T-cell (primary cell): ENCODE measurements around the gene EDEM1. TPM values are rescaled to one million over a fixed set of nuclear protein-coding genes. Genes with fewer than 3 reads are reported as not detected.

Experiments
- ATAC-seq, 4 experiments: fragments of 200-7000 bp in 3 of 4; fragments of 150-1000 bp in 1 of 4; cut with Tn5 transposase; replicated peaks in 1 of 4; 1 replicate in 3 of 4; 2 replicates in 1 of 4; pipeline ENCODE4 v1.10.0; 2021; ENCODE audit warnings: moderate library complexity in 3 of 4, mild to moderate bottlenecking in 2 of 4, moderate number of reproducible peaks in 1 of 4
- CTCF ChIA-PET, 2 donors: fragments of 300-600 bp; sonication (Branson Sonifier 250); formaldehyde crosslinking; loops; one replicate each; lab custom pipeline; 2022; ENCODE audit warnings: antibody characterized with exemption in 2 of 2; lab: Charles Lee
- POLR2A ChIA-PET, 2 donors: fragments of 300-600 bp; sonication (Branson Sonifier 250); formaldehyde crosslinking; loops; one replicate each; lab custom pipeline; 2022; ENCODE audit warnings: antibody characterized with exemption in 2 of 2; lab: Charles Lee
- DNase-seq, 35 experiments: peaks; one replicate each; pipeline versions ENCODE4 v3.0.0 to v3.0.0-alpha.2; 2013 to 2023
- H3K27ac ChIP-seq: one replicate; pipeline ENCODE4 v1.5.1; 2013; ENCODE audit warnings: low read length
- H3K27me3 ChIP-seq, 2 experiments: replicated peaks in 1 of 2; 1 replicate in 1 of 2; 2 replicates in 1 of 2; pipeline versions ENCODE4 v1.6.1 to v1.7.0; 2013; ENCODE audit warnings: low read length in 1 of 2, mixed read lengths in 1 of 2; ENCODE audit not compliant: control insufficient read depth in 2 of 2, insufficient read depth in 2 of 2; ENCODE audit errors: extremely low read depth in 1 of 2
- H3K36me3 ChIP-seq, 2 donors: 1 replicate in 1 of 2; 2 replicates in 1 of 2; pipeline versions ENCODE4 v1.6.1 to v1.7.0; 2013; ENCODE audit warnings: low read length in 1 of 2; ENCODE audit not compliant: control insufficient read depth in 2 of 2, insufficient read depth in 1 of 2; ENCODE audit errors: extremely low read depth in 1 of 2
- H3K4me1 ChIP-seq, 2 experiments: 1 replicate in 1 of 2; 2 replicates in 1 of 2; pipeline versions ENCODE4 v1.6.1 to v1.7.0; 2013; ENCODE audit warnings: low read length in 2 of 2, mixed read lengths in 1 of 2; ENCODE audit not compliant: insufficient read depth in 2 of 2, control insufficient read depth in 1 of 2; ENCODE audit errors: extremely low read depth in 1 of 2
- H3K4me3 ChIP-seq, 2 donors: 1 replicate in 1 of 2; 2 replicates in 1 of 2; pipeline versions ENCODE4 v1.5.1 to v1.7.0; 2013; ENCODE audit warnings: mild to moderate bottlenecking in 2 of 2, low read length in 1 of 2, moderate library complexity in 1 of 2; ENCODE audit not compliant: control insufficient read depth in 1 of 2; ENCODE audit errors: extremely low read depth in 1 of 2
- H3K9me3 ChIP-seq: 2 replicates; pipeline ENCODE4 v1.7.0; 2013
- H3K27ac Mint-ChIP-seq, 2 donors: one replicate each; pipeline ENCODE4 v1.8.0; 2020 to 2021; ENCODE audit warnings: mild to moderate bottlenecking in 2 of 2, mixed read lengths in 2 of 2
- H3K27me3 Mint-ChIP-seq, 2 donors: one replicate each; pipeline ENCODE4 v1.8.0; 2021 to 2022; ENCODE audit warnings: mixed read lengths in 2 of 2
- H3K36me3 Mint-ChIP-seq: one replicate; pipeline ENCODE4 v1.8.0; 2021; ENCODE audit warnings: mixed read lengths
- H3K4me1 Mint-ChIP-seq, 3 donors: one replicate each; pipeline ENCODE4 v1.8.0; 2020 to 2022; ENCODE audit warnings: mixed read lengths in 3 of 3, mild to moderate bottlenecking in 1 of 3
- H3K4me3 Mint-ChIP-seq, 3 donors: one replicate each; pipeline ENCODE4 v1.8.0; 2020 to 2022; ENCODE audit warnings: mild to moderate bottlenecking in 3 of 3, mixed read lengths in 3 of 3, moderate library complexity in 3 of 3
- H3K9me3 Mint-ChIP-seq, 3 donors: one replicate each; pipeline ENCODE4 v1.8.0; 2020 to 2022; ENCODE audit warnings: mixed read lengths in 3 of 3
- WGBS: methylation state at CpG from one replicate; pipeline ENCODE4 v1.1.5; 2013; ENCODE audit warnings: missing lambda C conversion rate; ENCODE audit not compliant: insufficient coverage; 5-methylcytosine and 5-hydroxymethylcytosine counted together
- total RNA-seq, 35 experiments: library from RNA in 6 of 35; stranded (reverse) in 6 of 35; fragments of 120-200 nt in 1 of 35; gene quantifications; one replicate each; pipeline versions ENCODE4 v1.2.1 to v1.2.4 and lab custom pipeline; 2013 to 2026

Gene EDEM1
- total RNA-seq, 5 donors from 2014 or later (not counting 1 experiment from before 2014, with no cell fraction given) = 92.6 to 138 (median 113) TPM

- Histone ChIP-seq H3K4me3 (no peak overlapping the region), H3K36me3 (no peaks in the 10 kb centered on the region), H3K27ac (no peak overlapping the region), H3K4me1 (peaks cover 0 to 7% of the 10 kb centered on the region in 2 experiments), H3K27me3 (no peaks in the 10 kb centered on the region), H3K9me3 (no peaks in the 10 kb centered on the region)
- H3K4me1 Mint-ChIP-seq = peaks cover 74 to 80% (median 74%) of the 10 kb centered on the region in 3 donors
- no peak overlapping the region for H3K27ac Mint-ChIP-seq
- H3K36me3 Mint-ChIP-seq = peaks cover 24% of the 10 kb centered on the region
- CTCF ChIA-PET = no interaction called here
- no peak overlapping the region for H3K4me3 Mint-ChIP-seq
- POLR2A ChIA-PET = interaction anchor here in 1 of 2 donors (0.6 kb wide), 1 partner anchor 294 kb away, joined by 7 read pairs; no protein-coding TSS in a partner anchor
- H3K27me3 Mint-ChIP-seq = no peaks in the 10 kb centered on the region
- ATAC-seq (no peak), DNase-seq (no peak)
- H3K9me3 Mint-ChIP-seq = no peaks in the 10 kb centered on the region
Observed at GRCh38 chr3:5155241-5155640, 32.3 kb upstream of the EDEM1 start.

- POLR2A ChIA-PET = no interaction called here
Observed at GRCh38 chr3:5160321-5160720, 27.2 kb upstream of the EDEM1 start.

GRCh38 chr3:5160940-5161858 lies 26.3 kb upstream of the EDEM1 start:
- no peaks in the 10 kb centered on the region for H3K27me3 Mint-ChIP-seq
- peaks cover 76 to 81% (median 78%) of the 10 kb centered on the region in 3 donors for H3K4me1 Mint-ChIP-seq
- ChIA-PET POLR2A (no interaction called here), CTCF (interaction anchor here (0.5 to 0.6 kb wide), 4 partner anchors 23 to 479 kb away, joined by 4 to 6 read pairs (median 5); no protein-coding TSS in a partner anchor)
- H3K4me3 Mint-ChIP-seq = peak overlapping the region in 1 of 3 donors; percentile 40
- peak overlapping the region; percentile 34 to 67 for H3K27ac Mint-ChIP-seq
- no peak for ATAC-seq
- Histone ChIP-seq H3K4me1 (peaks cover 7 to 11% of the 10 kb centered on the region in 2 experiments), H3K9me3 (no peaks in the 10 kb centered on the region), H3K27ac (peak overlapping the region; percentile 4), H3K4me3 (no peak overlapping the region), H3K27me3 (no peaks in the 10 kb centered on the region), H3K36me3 (no peaks in the 10 kb centered on the region)
- DNase-seq = no peak
- peaks cover 6% of the 10 kb centered on the region for H3K36me3 Mint-ChIP-seq
- WGBS = 33% methylated on average over 1 of the region's 4 CpGs
- no peaks in the 10 kb centered on the region for H3K9me3 Mint-ChIP-seq

More at GRCh38 chr3:5160321-5160720, 27.2 kb upstream of the EDEM1 start:
- CTCF ChIA-PET = no interaction called here
- peaks cover 7 to 11% of the 10 kb centered on the region in 2 experiments for H3K4me1 ChIP-seq
- WGBS = 100% methylated on average over 1 of the region's 3 CpGs
- H3K4me3 ChIP-seq = no peak overlapping the region
- H3K36me3 ChIP-seq = no peaks in the 10 kb centered on the region
- no peak overlapping the region for H3K27ac Mint-ChIP-seq
- no peaks in the 10 kb centered on the region for H3K27me3 Mint-ChIP-seq
- no peaks in the 10 kb centered on the region for H3K9me3 ChIP-seq
- no peak for ATAC-seq
- H3K27ac ChIP-seq = no peak overlapping the region
- no peaks in the 10 kb centered on the region for H3K27me3 ChIP-seq
- H3K4me1 Mint-ChIP-seq = peaks cover 78 to 85% (median 82%) of the 10 kb centered on the region in 3 donors
- peak overlapping the region in 1 of 3 donors; percentile 1 for H3K4me3 Mint-ChIP-seq
- DNase-seq = no peak
- peaks cover 6% of the 10 kb centered on the region for H3K36me3 Mint-ChIP-seq
- H3K9me3 Mint-ChIP-seq = no peaks in the 10 kb centered on the region

- peak overlapping the region in 1 of 3 donors; percentile 3 for H3K4me3 Mint-ChIP-seq
- no peak for DNase-seq
- Histone ChIP-seq H3K9me3 (no peaks in the 10 kb centered on the region), H3K36me3 (no peaks in the 10 kb centered on the region), H3K27me3 (no peaks in the 10 kb centered on the region), H3K27ac (no peak overlapping the region), H3K4me1 (peaks cover 7 to 11% of the 10 kb centered on the region in 2 experiments), H3K4me3 (no peak overlapping the region)
- peaks cover 3% of the 10 kb centered on the region for H3K36me3 Mint-ChIP-seq
- H3K27ac Mint-ChIP-seq = peak overlapping the region in 1 of 2 donors; percentile 15
- H3K27me3 Mint-ChIP-seq = no peaks in the 10 kb centered on the region
- POLR2A ChIA-PET = interaction anchor here in 1 of 2 donors (0.5 kb wide), 1 partner anchor 35 kb away, joined by 5 read pairs; no protein-coding TSS in a partner anchor
- CTCF ChIA-PET = interaction anchor here (0.5 to 0.6 kb wide), 3 partner anchors 11 to 47 kb away, joined by 4 to 6 read pairs (median 5); no protein-coding TSS in a partner anchor
- H3K4me1 Mint-ChIP-seq = peaks cover 75 to 80% (median 78%) of the 10 kb centered on the region in 3 donors
- no peak for ATAC-seq
- 92% methylated on average over 1 of the region's 1 CpG for WGBS
- no peaks in the 10 kb centered on the region for H3K9me3 Mint-ChIP-seq
Observed at GRCh38 chr3:5162102-5162501, 25.4 kb upstream of the EDEM1 start.

- H3K4me1 Mint-ChIP-seq = peaks cover 72 to 79% (median 72%) of the 10 kb centered on the region in 3 donors
- ChIA-PET POLR2A (interaction anchor here (0.5 to 0.7 kb wide), 2 partner anchors 9 to 15 kb away, joined by 3 read pairs; no protein-coding TSS in a partner anchor), CTCF (interaction anchor here in 1 of 2 donors (0.7 kb wide), 1 partner anchor 57 kb away, joined by 6 read pairs; no protein-coding TSS in a partner anchor)
- no peaks in the 10 kb centered on the region for H3K36me3 Mint-ChIP-seq
- no peaks in the 10 kb centered on the region for H3K9me3 ChIP-seq
- 100% methylated on average over 2 of the region's 4 CpGs for WGBS
- no peaks in the 10 kb centered on the region for H3K27me3 Mint-ChIP-seq
- H3K4me3 ChIP-seq = no peak overlapping the region
- H3K4me1 ChIP-seq = peaks cover 7 to 9% of the 10 kb centered on the region in 2 experiments
- no peak overlapping the region for H3K4me3 Mint-ChIP-seq
- no peak overlapping the region for H3K27ac ChIP-seq
- DNase-seq (no peak), ATAC-seq (no peak)
- peak overlapping the region in 1 of 2 donors; percentile 22 for H3K27ac Mint-ChIP-seq
- H3K9me3 Mint-ChIP-seq = no peaks in the 10 kb centered on the region
- H3K36me3 ChIP-seq = peaks cover 0 to 2% of the 10 kb centered on the region in 2 donors
- H3K27me3 ChIP-seq = no peaks in the 10 kb centered on the region
Observed at GRCh38 chr3:5165698-5166097, 21.8 kb upstream of the EDEM1 start.

GRCh38 chr3:5166846-5167245 lies 20.7 kb upstream of the EDEM1 start:
- Histone ChIP-seq H3K27me3 (no peaks in the 10 kb centered on the region), H3K9me3 (no peaks in the 10 kb centered on the region), H3K27ac (no peak overlapping the region), H3K36me3 (peaks cover 0 to 11% of the 10 kb centered on the region in 2 donors), H3K4me3 (no peak overlapping the region), H3K4me1 (no peaks in the 10 kb centered on the region)
- no peak overlapping the region for H3K4me3 Mint-ChIP-seq
- ChIA-PET POLR2A (interaction anchor here in 1 of 2 donors (0.5 kb wide), 1 partner anchor 1981 kb away, joined by 3 read pairs; no protein-coding TSS in a partner anchor), CTCF (interaction anchor here in 1 of 2 donors (0.6 kb wide), 1 partner anchor 51 kb away, joined by 3 read pairs; no protein-coding TSS in a partner anchor)
- WGBS = no CpG with 5 or more reads among the region's 2 CpGs
- peaks cover 60 to 68% (median 61%) of the 10 kb centered on the region in 3 donors for H3K4me1 Mint-ChIP-seq
- H3K36me3 Mint-ChIP-seq = no peaks in the 10 kb centered on the region
- no peaks in the 10 kb centered on the region for H3K9me3 Mint-ChIP-seq
- no peaks in the 10 kb centered on the region for H3K27me3 Mint-ChIP-seq
- DNase-seq (no peak), ATAC-seq (no peak)
- no peak overlapping the region for H3K27ac Mint-ChIP-seq
